ENCODE results near the gene CACNG4.

The CACNG4 gene

DNA sequence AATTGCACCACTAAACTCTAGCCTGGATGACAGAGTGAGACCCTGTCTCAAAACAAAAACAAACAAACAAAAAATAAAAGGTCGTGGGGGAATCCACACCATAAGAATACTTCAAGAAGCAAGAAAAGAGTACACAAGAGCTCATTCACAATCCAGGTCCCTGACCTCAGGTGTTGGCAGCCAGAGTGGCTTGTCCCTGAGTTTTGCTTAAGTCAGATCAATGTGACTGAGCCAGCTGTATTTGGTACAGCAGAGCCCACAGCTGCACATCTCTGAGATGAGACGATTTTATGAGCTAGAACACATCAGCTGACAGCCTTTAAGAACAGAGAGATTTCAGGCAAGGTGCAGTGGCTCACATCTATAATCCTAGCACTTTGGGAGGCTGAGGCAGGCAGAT, 102.2 kb downstream of the CACNG4 start:
- DNase-seq (no peak), ATAC-seq (no peak)

DNA sequence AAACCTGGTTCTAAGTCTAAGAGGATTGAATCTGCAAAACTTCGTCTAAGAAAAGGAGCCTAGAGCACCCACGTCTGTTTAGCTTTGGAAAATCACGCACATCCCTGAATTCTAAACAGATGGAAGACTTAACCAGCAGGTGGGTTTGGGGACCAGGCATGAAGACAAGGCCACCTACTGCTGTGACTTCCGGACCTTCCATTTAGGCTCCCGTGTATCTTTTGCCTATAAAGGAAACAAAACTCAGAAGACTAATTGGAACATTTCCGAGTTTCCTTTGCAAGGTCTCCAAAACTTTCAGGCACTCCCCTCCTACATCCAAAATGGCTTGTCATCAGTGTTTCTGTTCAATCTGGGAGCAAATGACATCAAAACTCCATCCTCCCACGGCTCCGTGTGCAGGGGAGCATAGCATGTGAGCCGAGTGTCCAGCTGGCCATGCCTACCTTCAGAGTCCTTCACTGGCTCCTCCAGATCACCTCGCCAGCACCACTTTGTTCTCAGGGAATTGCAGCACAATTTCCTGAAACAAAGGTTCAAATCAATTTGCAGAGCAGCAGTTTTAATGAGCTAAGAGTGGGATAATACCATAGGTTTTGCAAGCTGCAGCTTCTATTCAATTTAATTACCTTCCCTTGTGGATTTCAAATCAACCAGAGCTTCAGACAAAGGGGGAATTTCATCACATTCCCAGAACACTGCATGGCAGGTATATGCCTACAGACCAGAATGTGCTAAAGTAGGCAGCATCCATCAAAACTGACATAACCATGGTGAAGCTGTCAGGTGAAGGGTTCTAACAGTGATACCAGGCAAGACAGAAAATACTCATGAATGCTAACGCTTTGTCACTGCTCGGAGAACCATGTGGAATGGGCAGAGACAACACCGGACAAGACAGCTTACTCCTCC, 103.3 kb downstream of the CACNG4 start:
- DNase-seq: no peak
- no peak for ATAC-seq

DNA sequence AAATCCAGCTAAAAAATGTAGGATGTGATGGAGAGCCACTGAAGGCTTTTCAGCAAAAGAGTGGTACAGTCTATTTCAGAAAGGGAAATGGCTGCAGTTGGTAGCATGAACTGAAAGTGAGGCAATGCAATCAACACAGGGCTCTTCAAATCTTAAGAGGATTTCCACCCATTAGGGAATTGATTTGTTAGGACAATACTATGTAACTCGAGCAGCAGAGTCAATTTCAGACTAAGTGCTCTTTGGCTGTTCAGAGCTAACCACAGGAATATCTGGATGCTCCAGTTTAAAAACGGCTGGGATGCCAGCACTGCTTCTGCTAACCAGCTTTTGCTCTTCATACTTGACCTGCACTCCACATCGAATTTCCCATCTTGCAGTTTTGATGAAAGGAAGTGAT, 104.5 kb downstream of the CACNG4 start:
- no peak for DNase-seq
- ATAC-seq: no peak

DNA sequence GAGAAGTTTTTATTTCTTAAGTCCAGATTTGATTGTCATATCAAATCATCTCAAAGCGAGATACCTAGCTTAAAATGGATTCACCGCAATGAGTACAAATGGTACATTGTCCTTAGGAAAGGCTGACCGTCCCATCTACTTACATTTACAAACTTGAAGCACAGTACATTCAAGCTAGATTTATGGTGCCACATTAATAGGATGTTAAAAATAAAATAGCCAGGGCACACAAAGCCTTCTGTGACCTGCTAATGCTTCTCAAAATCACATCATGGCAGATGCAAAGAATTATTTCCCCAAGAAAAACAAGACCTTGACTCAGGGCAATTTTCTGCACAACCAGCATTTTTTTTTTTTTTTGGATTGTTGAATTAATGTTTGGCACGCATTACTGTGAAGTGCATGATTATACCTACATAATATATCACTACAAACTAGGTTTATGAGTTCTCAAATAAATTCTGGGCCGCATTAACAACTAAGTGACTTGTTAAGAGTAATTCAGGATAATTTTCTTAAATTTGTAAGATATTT, 105.2 kb downstream of the CACNG4 start:
- no peak for DNase-seq
- ATAC-seq: no peak

DNA sequence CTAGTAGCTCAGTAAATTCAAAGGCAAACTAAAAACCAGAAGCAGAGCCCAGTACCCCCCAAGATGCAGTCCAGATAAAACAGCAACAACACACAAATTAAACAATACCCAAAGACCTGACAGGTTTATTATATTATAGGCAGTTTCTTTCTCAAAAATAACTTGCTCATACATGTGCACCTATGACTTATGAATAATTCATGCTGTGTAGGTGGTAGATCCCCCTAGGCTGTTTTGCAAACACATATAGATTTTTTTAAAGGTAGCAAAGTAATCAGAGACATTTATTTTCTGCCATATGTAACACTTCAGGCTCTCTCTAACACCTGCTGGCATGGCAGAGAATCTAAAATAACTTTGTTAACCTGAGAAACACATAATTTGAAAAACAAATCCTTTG, 107.1 kb downstream of the CACNG4 start:
- no peak for ATAC-seq
- no peak for DNase-seq

DNA sequence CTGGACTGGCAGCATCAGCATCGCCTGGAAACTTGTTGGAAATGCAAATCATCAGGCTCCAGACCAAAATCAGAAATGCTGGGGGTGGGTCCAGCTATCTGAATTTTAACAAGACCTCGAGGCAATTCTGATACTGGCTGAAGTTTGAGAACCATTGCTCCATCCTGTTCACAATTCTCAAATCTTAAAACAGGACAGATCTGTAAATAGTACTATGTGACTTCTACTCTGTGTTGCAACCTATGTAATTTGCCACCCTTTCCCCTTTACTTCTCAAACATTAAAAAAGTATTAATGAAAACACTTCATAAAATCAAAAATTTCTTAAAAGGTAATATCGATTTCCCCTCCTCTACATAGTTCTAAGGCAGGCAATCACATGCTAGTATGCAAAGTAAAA, 108.4 kb downstream of the CACNG4 start:
- no peak for DNase-seq
- ATAC-seq: no peak

DNA sequence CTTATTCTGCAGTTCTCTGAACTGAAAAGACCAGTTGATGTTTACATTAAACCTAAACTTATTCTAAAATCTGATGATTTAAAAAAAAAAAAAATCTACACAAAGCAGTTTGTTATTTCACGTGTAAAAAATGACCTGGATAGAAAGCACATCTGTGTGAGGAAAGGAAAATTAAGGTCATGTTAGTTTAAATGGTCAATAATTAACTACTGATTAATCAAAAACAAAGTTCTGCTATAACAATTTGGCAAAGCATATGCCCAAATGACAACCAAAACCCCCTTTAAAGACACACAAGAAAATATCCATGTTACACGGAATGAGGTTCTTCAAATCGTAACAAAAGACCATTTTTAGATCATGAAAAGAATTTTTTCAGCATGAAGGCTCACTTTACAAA, 110.3 kb downstream of the CACNG4 start:
- ATAC-seq: no peak
- DNase-seq: no peak

DNA sequence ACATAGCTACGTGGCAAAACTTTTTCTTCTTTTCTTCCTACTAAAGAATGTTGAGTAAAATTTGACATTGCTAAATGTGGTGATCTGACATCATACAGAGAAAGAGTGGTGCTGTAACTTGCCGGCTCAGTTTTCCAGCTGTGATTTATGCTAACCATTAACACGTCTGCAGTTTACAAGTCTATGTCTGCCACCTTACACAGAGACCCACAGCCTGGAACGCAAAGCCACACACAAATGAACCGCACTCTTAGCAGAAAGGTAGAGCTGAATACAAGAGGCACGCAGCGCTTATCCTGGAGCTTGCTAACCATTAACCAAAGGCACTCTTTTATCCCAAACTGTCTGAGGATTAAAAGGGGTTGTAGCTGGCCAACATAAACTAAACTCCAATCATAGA, 111.8 kb downstream of the CACNG4 start:
- ATAC-seq (no peak), DNase-seq (no peak)

DNA sequence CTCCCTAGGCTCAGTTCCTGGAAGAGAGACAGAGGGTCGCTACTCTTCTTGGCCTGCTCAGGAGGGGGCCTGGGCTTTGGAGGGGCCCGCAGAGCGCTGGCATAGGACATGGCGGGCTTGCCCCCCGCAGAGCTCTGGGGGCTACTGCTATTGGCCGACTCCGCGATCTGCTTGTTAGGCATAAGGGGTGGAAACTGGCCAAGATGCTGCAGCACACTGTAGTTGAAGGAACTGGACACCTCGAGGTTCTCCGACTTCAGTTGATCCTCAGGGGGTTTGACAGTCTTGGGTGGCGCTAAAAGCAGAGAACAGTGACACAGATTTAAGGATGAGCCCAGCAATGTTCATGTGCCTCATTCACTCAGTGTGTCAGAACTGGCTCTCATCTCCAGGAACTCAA, 113.8 kb downstream of the CACNG4 start:
- no peak for DNase-seq
- no peak for ATAC-seq

DNA sequence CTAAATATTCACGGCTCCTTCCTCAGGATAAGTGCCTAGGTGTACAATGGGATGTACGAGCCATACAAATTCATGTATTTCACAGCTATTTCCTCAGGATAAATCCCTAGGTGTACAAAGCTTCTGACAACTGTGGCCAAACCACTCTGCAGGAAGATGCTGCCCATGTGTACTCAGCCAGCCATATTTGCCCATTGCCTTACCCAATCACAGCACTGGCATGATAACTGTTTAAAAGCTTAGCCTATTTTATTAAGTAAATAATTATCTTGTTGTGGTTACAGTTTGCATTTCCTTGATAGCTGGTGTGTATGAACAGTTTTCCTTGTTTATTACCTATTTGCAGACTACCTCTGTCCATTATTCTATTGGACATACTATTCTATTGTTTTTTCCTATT, 115.0 kb downstream of the CACNG4 start:
- no peak for ATAC-seq

DNA sequence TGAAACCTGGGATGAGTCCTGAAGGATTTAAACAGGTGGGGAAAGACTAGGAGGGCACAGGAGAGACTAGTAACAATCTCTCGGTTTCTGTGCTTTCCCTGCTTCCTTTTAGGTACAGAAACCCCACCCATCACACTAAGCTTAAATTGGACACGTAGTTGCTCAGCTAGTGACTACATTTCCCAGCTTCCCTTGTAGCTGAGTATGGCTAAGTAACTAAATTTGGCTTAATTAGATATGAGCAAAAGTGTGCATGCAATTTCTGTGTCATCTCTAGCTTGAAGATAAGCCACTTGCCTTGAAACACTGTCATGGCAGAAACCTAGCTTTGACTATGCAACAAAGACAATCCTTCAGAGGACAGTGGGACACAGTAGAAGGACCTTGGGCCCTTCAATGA, 116.3 kb downstream of the CACNG4 start:
- ATAC-seq (peak; percentile 32), DNase-seq (no peak)

More for the DNA sequence above, 115.0 kb downstream of the CACNG4 start:
- DNase-seq: no peak

DNA sequence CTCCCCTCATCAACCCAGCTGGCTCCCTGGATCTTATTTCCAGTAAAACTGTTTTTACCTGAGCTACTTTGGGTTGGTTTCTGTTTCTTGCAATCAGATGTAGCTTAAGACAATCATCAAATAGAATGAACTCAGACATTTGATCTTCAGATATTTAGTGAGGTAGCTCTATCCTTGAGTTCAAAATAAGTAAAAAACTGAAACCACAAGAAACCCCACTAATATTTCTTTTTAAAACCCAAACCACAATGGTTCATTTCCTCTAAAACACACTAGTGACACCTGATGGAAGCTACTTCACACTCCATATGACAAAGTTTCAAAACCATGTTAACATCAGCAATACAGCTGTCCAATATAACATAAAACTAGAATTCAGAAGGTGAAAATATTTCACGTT, 117.6 kb downstream of the CACNG4 start:
- DNase-seq: no peak
- ATAC-seq: peak; percentile 43
